H9 (cell line): ENCODE data around the gene WNT7B. TPM values are rescaled to one million over a fixed set of nuclear protein-coding genes. Genes with fewer than 3 reads are reported as not detected.

ENCODE experiments used
- DNase-seq: peaks from one replicate; pipeline ENCODE4 v3.0.0-alpha.2; 2017
- H2AFZ ChIP-seq: one replicate; pipeline ENCODE4 v1.6.1; 2013; ENCODE audit warnings: mild to moderate bottlenecking, low read length, control low read depth, moderate library complexity
- H2AK5ac ChIP-seq: 2 replicates; pipeline ENCODE4 v1.6.1; 2013; ENCODE audit warnings: low read length, control low read depth, mixed read lengths; ENCODE audit not compliant: insufficient read length
- H2BK120ac ChIP-seq: one replicate; pipeline ENCODE4 v1.6.1; 2013; ENCODE audit warnings: low read depth, mild to moderate bottlenecking, low read length, control low read depth, inconsistent platforms; ENCODE audit not compliant: poor library complexity, severe bottlenecking
- H2BK12ac ChIP-seq: 2 replicates; pipeline ENCODE4 v1.6.1; 2013; ENCODE audit warnings: low read length, control low read depth, mixed read lengths, low read depth; ENCODE audit not compliant: insufficient read length
- H2BK15ac ChIP-seq: 2 replicates; pipeline ENCODE4 v1.6.1; 2013; ENCODE audit warnings: low read depth, low read length, control low read depth
- H2BK20ac ChIP-seq: one replicate; pipeline ENCODE4 v1.6.1; 2013; ENCODE audit warnings: low read depth, mild to moderate bottlenecking, low read length, control low read depth, inconsistent platforms; ENCODE audit not compliant: poor library complexity, severe bottlenecking
- H2BK5ac ChIP-seq: 2 replicates; pipeline ENCODE4 v1.6.1; 2013; ENCODE audit warnings: low read length, control low read depth, mixed read lengths; ENCODE audit not compliant: insufficient read length
- H3K14ac ChIP-seq: 2 replicates; pipeline ENCODE4 v1.6.1; 2013; ENCODE audit warnings: low read length, control low read depth; ENCODE audit not compliant: insufficient read depth
- H3K18ac ChIP-seq: 2 replicates; pipeline ENCODE4 v1.6.1; 2013; ENCODE audit warnings: low read depth, mild to moderate bottlenecking, mixed read lengths, low read length, control low read depth; ENCODE audit not compliant: insufficient read length
- H3K23ac ChIP-seq: 2 replicates; pipeline ENCODE4 v1.6.1; 2013; ENCODE audit warnings: low read length, control low read depth, mixed read lengths, low read depth; ENCODE audit not compliant: insufficient read length
- H3K23me2 ChIP-seq: 2 replicates; pipeline ENCODE4 v1.6.1; 2013; ENCODE audit warnings: low read depth, mild to moderate bottlenecking, mixed read lengths, low read length, control low read depth; ENCODE audit not compliant: insufficient read length, poor library complexity, severe bottlenecking
- H3K27ac ChIP-seq: 2 replicates; pipeline ENCODE4 v1.5.1; 2013; ENCODE audit warnings: low read length, control low read depth, mixed read lengths, low read depth; ENCODE audit not compliant: insufficient read length
- H3K27me3 ChIP-seq: 2 replicates; pipeline ENCODE4 v1.6.1; 2013; ENCODE audit warnings: low read length, control low read depth, inconsistent platforms; ENCODE audit not compliant: insufficient read depth
- H3K4ac ChIP-seq: 2 replicates; pipeline ENCODE4 v1.6.1; 2013; ENCODE audit warnings: low read depth, mild to moderate bottlenecking, control low read depth, inconsistent platforms, low read length, moderate library complexity
- H3K4me1 ChIP-seq: 2 replicates; pipeline ENCODE4 v1.6.1; 2013; ENCODE audit warnings: low read length, control low read depth, inconsistent platforms; ENCODE audit not compliant: insufficient read depth
- H3K4me2 ChIP-seq: 2 replicates; pipeline ENCODE4 v1.6.1; 2013; ENCODE audit warnings: low read length, control low read depth, mixed read lengths; ENCODE audit not compliant: insufficient read length, insufficient read depth
- H3K56ac ChIP-seq: 2 replicates; pipeline ENCODE4 v1.6.1; 2013; ENCODE audit warnings: low read depth, mild to moderate bottlenecking, mixed read lengths, low read length, control low read depth; ENCODE audit not compliant: insufficient read length
- H3K79me1 ChIP-seq: 2 replicates; pipeline ENCODE4 v1.6.1; 2013; ENCODE audit warnings: low read depth, mild to moderate bottlenecking, moderate library complexity, low read length, control low read depth, inconsistent platforms; ENCODE audit not compliant: insufficient read depth, poor library complexity, severe bottlenecking
- H3K79me2 ChIP-seq: 2 replicates; pipeline ENCODE4 v1.6.1; 2013; ENCODE audit warnings: low read length, control low read depth, inconsistent platforms; ENCODE audit not compliant: insufficient read depth
- H3K9ac ChIP-seq: 2 replicates; pipeline ENCODE4 v1.6.1; 2013; ENCODE audit warnings: low read length, control low read depth, mixed read lengths; ENCODE audit not compliant: insufficient read length; ENCODE audit errors: extremely low read depth
- H3K9me3 ChIP-seq: one replicate; pipeline ENCODE4 v1.6.1; 2013; ENCODE audit warnings: low read depth, low read length, inconsistent platforms; ENCODE audit not compliant: control insufficient read depth
- H3T11ph ChIP-seq: one replicate; pipeline ENCODE4 v1.6.1; 2013; ENCODE audit warnings: mild to moderate bottlenecking, low read length, control low read depth, inconsistent platforms
- H4K20me1 ChIP-seq: one replicate; pipeline ENCODE4 v1.6.1; 2013; ENCODE audit not compliant: control insufficient read depth, insufficient read length, insufficient read depth
- H4K5ac ChIP-seq: 2 replicates; pipeline ENCODE4 v1.6.1; 2013; ENCODE audit warnings: low read depth, mild to moderate bottlenecking, mixed read lengths, low read length, control low read depth; ENCODE audit not compliant: insufficient read length
- H4K8ac ChIP-seq: replicated peaks from 2 replicates; pipeline ENCODE4 v1.6.1; 2013; ENCODE audit warnings: low read length, control low read depth, mixed read lengths, low read depth; ENCODE audit not compliant: insufficient read length
- H4K91ac ChIP-seq: 2 replicates; pipeline ENCODE4 v1.6.1; 2013; ENCODE audit warnings: low read depth, mild to moderate bottlenecking, moderate library complexity, mixed read lengths, low read length, control low read depth; ENCODE audit not compliant: insufficient read length
- H3K27ac Mint-ChIP-seq, 3 experiments: 2 replicates in 2 of 3; 3 replicates in 1 of 3; pipeline ENCODE4 v1.8.0; 2020 to 2021; ENCODE audit warnings: mixed read lengths in 3 of 3, mild to moderate bottlenecking in 1 of 3, moderate library complexity in 1 of 3
- H3K27me3 Mint-ChIP-seq: 2 replicates; pipeline ENCODE4 v1.8.0; 2021; ENCODE audit warnings: low read depth, mild to moderate bottlenecking, moderate library complexity, mixed read lengths
- H3K36me3 Mint-ChIP-seq, 3 experiments: 2 replicates in 2 of 3; 3 replicates in 1 of 3; pipeline ENCODE4 v1.8.0; 2020 to 2021; ENCODE audit warnings: low read depth in 3 of 3, mixed read lengths in 3 of 3; ENCODE audit not compliant: insufficient read depth in 1 of 3
- H3K4me1 Mint-ChIP-seq, 2 experiments: 2 replicates each; pipeline ENCODE4 v1.8.0; 2020; ENCODE audit warnings: mixed read lengths in 2 of 2
- H3K4me3 Mint-ChIP-seq, 2 experiments: 2 replicates in 1 of 2; 3 replicates in 1 of 2; pipeline ENCODE4 v1.8.0; 2020 to 2021; ENCODE audit warnings: mild to moderate bottlenecking in 2 of 2, mixed read lengths in 2 of 2, moderate library complexity in 1 of 2
- H3K9me3 Mint-ChIP-seq, 2 experiments: 2 replicates in 1 of 2; 3 replicates in 1 of 2; pipeline ENCODE4 v1.8.0; 2020; ENCODE audit warnings: mild to moderate bottlenecking in 2 of 2, mixed read lengths in 2 of 2, moderate library complexity in 1 of 2
- CTCF ChIP-seq: fragments of 200-600 bp; sonication (generic); conservative IDR thresholded peaks from 3 replicates; pipeline ENCODE4 v1.8.0; 2021; ENCODE audit warnings: antibody characterized with exemption, mild to moderate bottlenecking
- WGBS: extraction: QIAGEN DNeasy Blood & Tissue Kit; methylation state at CpG from one replicate; pipeline ENCODE4 v1.1.7; 2013; ENCODE audit warnings: missing lambda C conversion rate, low lambda C conversion rate, mixed read lengths; ENCODE audit not compliant: insufficient read length; ENCODE audit errors: extremely low coverage; 5-methylcytosine and 5-hydroxymethylcytosine counted together
- total RNA-seq: library from RNA; stranded (reverse); gene quantifications from 2 replicates; pipeline ENCODE4 v1.2.1, GENCODE V29; 2021

WNT7B gene
- total RNA-seq, 1 experiment from 2014 or later, result 0.09 TPM

DNA sequence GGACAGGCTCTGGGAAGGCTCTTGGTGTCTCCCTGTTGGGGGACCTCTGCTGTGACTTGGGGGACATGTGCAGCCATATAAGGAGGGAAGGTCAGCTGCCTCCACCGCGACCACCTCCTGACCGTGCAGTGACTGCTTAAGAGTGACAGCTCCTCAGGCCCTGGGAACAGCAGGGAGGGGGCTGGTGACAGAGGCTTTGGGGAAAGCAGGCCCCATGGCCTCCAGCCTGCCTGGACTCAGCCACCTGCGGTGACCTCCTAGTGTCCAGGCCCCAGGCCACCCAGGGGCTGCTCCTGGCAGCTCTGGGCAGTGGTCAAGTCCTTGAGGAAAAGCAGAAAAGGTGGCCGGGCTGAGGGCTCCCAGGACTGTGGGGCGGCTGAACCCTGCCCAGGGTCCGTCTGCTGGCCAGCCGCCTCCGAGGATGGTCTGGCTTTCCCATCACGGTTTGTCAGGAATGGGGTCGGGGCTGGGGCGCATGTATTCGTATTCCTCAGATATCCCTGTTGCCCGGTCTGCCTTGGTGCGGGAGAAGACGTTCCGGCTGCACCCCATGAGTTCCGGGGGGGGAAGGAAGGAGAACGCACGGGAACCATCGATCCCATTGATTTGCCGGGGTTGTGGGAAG lies 96.8 kb downstream of the WNT7B start:
- peak; percentile 24 for DNase-seq
- no peak overlapping the region for H2BK5ac ChIP-seq
- no CpG with 5 or more reads among the region's 22 CpGs for WGBS

More for the DNA sequence above, 96.8 kb downstream of the WNT7B start:
- H3K27ac ChIP-seq, result no peak overlapping the region
- no peak overlapping the region for H3T11ph ChIP-seq
- H4K20me1 ChIP-seq, result no peaks in the 10 kb centered on the region
- no peak overlapping the region for H2AK5ac ChIP-seq
- H3K9me3 Mint-ChIP-seq, result no peaks in the 10 kb centered on the region
- H3K79me1 ChIP-seq, result no peaks in the 10 kb centered on the region
- no peaks in the 10 kb centered on the region for H3K4me1 ChIP-seq
- peaks cover 10% of the 10 kb centered on the region for H3K27me3 Mint-ChIP-seq
- H4K91ac ChIP-seq, result no peak overlapping the region
- peak overlapping the region in 1 of 3 experiments; percentile 24; a peak in 1 of 7 replicates for H3K27ac Mint-ChIP-seq
- no peak overlapping the region for H3K23ac ChIP-seq
- H3K4me3 Mint-ChIP-seq, result peak overlapping the region in 1 of 2 experiments; percentile 74; a peak in 3 of 5 replicates
- no peak overlapping the region for H3K4ac ChIP-seq
- no peak for TF ChIP-seq CTCF
- H3K14ac ChIP-seq, result no peak overlapping the region
- no peak overlapping the region for H2BK20ac ChIP-seq
- H3K23me2 ChIP-seq, result no peaks in the 10 kb centered on the region
- peaks cover 7 to 32% of the 10 kb centered on the region in 2 experiments for H3K4me1 Mint-ChIP-seq
- H3K56ac ChIP-seq, result no peak overlapping the region
- H3K79me2 ChIP-seq, result no peaks in the 10 kb centered on the region
- H3K36me3 Mint-ChIP-seq, result no peaks in the 10 kb centered on the region
- H3K18ac ChIP-seq, result no peak overlapping the region
- H3K9ac ChIP-seq, result no peak overlapping the region
- peak overlapping the region; percentile 37 for H3K4me2 ChIP-seq
- no peak overlapping the region for H4K8ac ChIP-seq
- no peak overlapping the region for H2AFZ ChIP-seq
- H2BK15ac ChIP-seq, result no peak overlapping the region
- no peak overlapping the region for H2BK12ac ChIP-seq
- H4K5ac ChIP-seq, result no peak overlapping the region
- no peak overlapping the region for H2BK120ac ChIP-seq
- H3K27me3 ChIP-seq, result peaks cover 3% of the 10 kb centered on the region; the same call in 1 of the 2 replicates
- no peaks in the 10 kb centered on the region for H3K9me3 ChIP-seq
